ENCODE results near the gene DIPK1B. TPM values are rescaled to one million over a fixed set of nuclear protein-coding genes. Genes with fewer than 3 reads are reported as not detected.

Gene DIPK1B
- total RNA-seq, 2 experiments from 2014 or later = 0.21 to 0.25 TPM

GRCh38 chr9:136675477-136676296 lies 36.7 kb upstream of the DIPK1B start:
- H3K27me3 Mint-ChIP-seq = no peaks in the 10 kb centered on the region
- intact Hi-C loops (cut with DNase I, micrococcal nuclease) = no loop called here
- CTCF ChIA-PET = interaction anchor here (0.6 kb wide), 1 partner anchor 223 kb away, joined by 3 read pairs; no protein-coding TSS in a partner anchor
- H3K4me3 Mint-ChIP-seq = no peak overlapping the region
- no peaks in the 10 kb centered on the region for H3K36me3 Mint-ChIP-seq (ENCODE audit: low read depth)
- DNase-seq (no peak), ATAC-seq (no peak)
- no peak overlapping the region for H3K27ac Mint-ChIP-seq
- no peaks in the 10 kb centered on the region for H3K4me1 Mint-ChIP-seq
- no peaks in the 10 kb centered on the region for H3K9me3 Mint-ChIP-seq (ENCODE audit: low read depth)
- POLR2A ChIA-PET = interaction anchor here (0.6 kb wide), 1 partner anchor 53 kb away, joined by 3 read pairs; no protein-coding TSS in a partner anchor

- H3K9me3 Mint-ChIP-seq (ENCODE audit: low read depth) = no peaks in the 10 kb centered on the region
- CTCF ChIA-PET = interaction anchor here (0.6 to 0.7 kb wide), 2 partner anchors 223 to 267 kb away, joined by 3 read pairs; no protein-coding TSS in a partner anchor
- H3K4me1 Mint-ChIP-seq = no peaks in the 10 kb centered on the region
- no peaks in the 10 kb centered on the region for H3K36me3 Mint-ChIP-seq (ENCODE audit: low read depth)
- H3K27me3 Mint-ChIP-seq = no peaks in the 10 kb centered on the region
- intact Hi-C loops (cut with DNase I, micrococcal nuclease) = no loop called here
- DNase-seq = no peak
- H3K4me3 Mint-ChIP-seq = no peak overlapping the region
- ATAC-seq = no peak
- H3K27ac Mint-ChIP-seq = no peak overlapping the region
- POLR2A ChIA-PET = interaction anchor here (0.6 kb wide), 1 partner anchor 52 kb away, joined by 3 read pairs; no protein-coding TSS in a partner anchor
Observed at GRCh38 chr9:136676297-136676794, 36.0 kb upstream of the DIPK1B start.

- ChIA-PET CTCF (interaction anchor here (0.7 kb wide), 1 partner anchor 268 kb away, joined by 3 read pairs; no protein-coding TSS in a partner anchor), POLR2A (no interaction called here)
- DNase-seq (no peak), ATAC-seq (no peak)
- Mint-ChIP-seq H3K36me3 (ENCODE audit: low read depth) (no peaks in the 10 kb centered on the region), H3K27ac (no peak overlapping the region), H3K27me3 (no peaks in the 10 kb centered on the region), H3K4me1 (no peaks in the 10 kb centered on the region), H3K4me3 (no peak overlapping the region), H3K9me3 (ENCODE audit: low read depth) (no peaks in the 10 kb centered on the region)
- intact Hi-C loops (cut with DNase I, micrococcal nuclease) = no loop called here
Observed at GRCh38 chr9:136676920-136677686, 35.3 kb upstream of the DIPK1B start.

GRCh38 chr9:136678034-136678433 lies 34.3 kb upstream of the DIPK1B start:
- intact Hi-C loops (cut with DNase I, micrococcal nuclease) = no loop called here
- ChIA-PET CTCF (no interaction called here), POLR2A (no interaction called here)
- H3K4me1 Mint-ChIP-seq = no peaks in the 10 kb centered on the region
- no peak overlapping the region for H3K27ac Mint-ChIP-seq
- ATAC-seq (no peak), DNase-seq (no peak)
- no peak overlapping the region for H3K4me3 Mint-ChIP-seq
- H3K27me3 Mint-ChIP-seq = no peaks in the 10 kb centered on the region
- H3K9me3 Mint-ChIP-seq (ENCODE audit: low read depth) = no peaks in the 10 kb centered on the region
- H3K36me3 Mint-ChIP-seq (ENCODE audit: low read depth) = no peaks in the 10 kb centered on the region

- intact Hi-C loops (cut with DNase I, micrococcal nuclease) = no loop called here
- no peaks in the 10 kb centered on the region for H3K27me3 Mint-ChIP-seq
- H3K9me3 Mint-ChIP-seq (ENCODE audit: low read depth) = no peaks in the 10 kb centered on the region
- POLR2A ChIA-PET = no interaction called here
- H3K36me3 Mint-ChIP-seq (ENCODE audit: low read depth) = no peaks in the 10 kb centered on the region
- H3K4me3 Mint-ChIP-seq = no peak overlapping the region
- DNase-seq (no peak), ATAC-seq (no peak)
- CTCF ChIA-PET = no interaction called here
- H3K27ac Mint-ChIP-seq = no peak overlapping the region
- H3K4me1 Mint-ChIP-seq = no peaks in the 10 kb centered on the region
Observed at GRCh38 chr9:136678624-136679023, 33.7 kb upstream of the DIPK1B start.

- DNase-seq (no peak), ATAC-seq (no peak)
- no peaks in the 10 kb centered on the region for H3K27me3 Mint-ChIP-seq
- H3K36me3 Mint-ChIP-seq (ENCODE audit: low read depth) = no peaks in the 10 kb centered on the region
- no peaks in the 10 kb centered on the region for H3K4me1 Mint-ChIP-seq
- ChIA-PET CTCF (interaction anchor here (1.7 kb wide), 1 partner anchor 8 kb away, joined by 8 read pairs; no protein-coding TSS in a partner anchor), POLR2A (no interaction called here)
- no peak overlapping the region for H3K27ac Mint-ChIP-seq
- intact Hi-C loops (cut with DNase I, micrococcal nuclease) = no loop called here
- no peaks in the 10 kb centered on the region for H3K9me3 Mint-ChIP-seq (ENCODE audit: low read depth)
- H3K4me3 Mint-ChIP-seq = no peak overlapping the region
Observed at GRCh38 chr9:136679431-136679941, 32.9 kb upstream of the DIPK1B start.

- H3K9me3 Mint-ChIP-seq (ENCODE audit: low read depth) = no peaks in the 10 kb centered on the region
- H3K27ac Mint-ChIP-seq = no peak overlapping the region
- no peak for ATAC-seq
- no peak for DNase-seq
- H3K4me1 Mint-ChIP-seq = no peaks in the 10 kb centered on the region
- H3K27me3 Mint-ChIP-seq = no peaks in the 10 kb centered on the region
- CTCF ChIA-PET = interaction anchor here (1.7 kb wide), 1 partner anchor 9 kb away, joined by 8 read pairs; no protein-coding TSS in a partner anchor
- no peaks in the 10 kb centered on the region for H3K36me3 Mint-ChIP-seq (ENCODE audit: low read depth)
- intact Hi-C loops (cut with DNase I, micrococcal nuclease) = no loop called here
- no peak overlapping the region for H3K4me3 Mint-ChIP-seq
- POLR2A ChIA-PET = interaction anchor here (0.7 kb wide), 1 partner anchor 19 kb away, joined by 3 read pairs; no protein-coding TSS in a partner anchor
Observed at GRCh38 chr9:136681029-136681428, 31.3 kb upstream of the DIPK1B start.

GRCh38 chr9:136681945-136682699 lies 30.2 kb upstream of the DIPK1B start:
- Mint-ChIP-seq H3K4me3 (no peak overlapping the region), H3K4me1 (no peaks in the 10 kb centered on the region), H3K27me3 (no peaks in the 10 kb centered on the region), H3K27ac (no peak overlapping the region), H3K36me3 (ENCODE audit: low read depth) (no peaks in the 10 kb centered on the region), H3K9me3 (ENCODE audit: low read depth) (no peaks in the 10 kb centered on the region)
- POLR2A ChIA-PET = no interaction called here
- DNase-seq = no peak
- intact Hi-C loops (cut with DNase I, micrococcal nuclease) = no loop called here
- CTCF ChIA-PET = interaction anchor here (1.2 kb wide), 1 partner anchor 10 kb away, joined by 4 read pairs; no protein-coding TSS in a partner anchor
- ATAC-seq = no peak

GRCh38 chr9:136682710-136683109 lies 29.7 kb upstream of the DIPK1B start:
- intact Hi-C loops (cut with DNase I, micrococcal nuclease) = no loop called here
- POLR2A ChIA-PET = no interaction called here

GRCh38 chr9:136683173-136683745 lies 29.1 kb upstream of the DIPK1B start:
- no peak for ATAC-seq
- Mint-ChIP-seq H3K27ac (no peak overlapping the region), H3K27me3 (no peaks in the 10 kb centered on the region), H3K9me3 (ENCODE audit: low read depth) (no peaks in the 10 kb centered on the region), H3K4me3 (no peak overlapping the region), H3K4me1 (no peaks in the 10 kb centered on the region), H3K36me3 (ENCODE audit: low read depth) (no peaks in the 10 kb centered on the region)
- POLR2A ChIA-PET = no interaction called here
- no peak for DNase-seq
- CTCF ChIA-PET = interaction anchor here (1.2 kb wide), 1 partner anchor 12 kb away, joined by 3 read pairs; no protein-coding TSS in a partner anchor
- intact Hi-C loops (cut with DNase I, micrococcal nuclease) = no loop called here

More at GRCh38 chr9:136682710-136683109, 29.7 kb upstream of the DIPK1B start:
- Mint-ChIP-seq H3K4me3 (no peak overlapping the region), H3K27ac (no peak overlapping the region), H3K4me1 (no peaks in the 10 kb centered on the region), H3K36me3 (ENCODE audit: low read depth) (no peaks in the 10 kb centered on the region), H3K9me3 (ENCODE audit: low read depth) (no peaks in the 10 kb centered on the region), H3K27me3 (no peaks in the 10 kb centered on the region)
- DNase-seq (no peak), ATAC-seq (no peak)
- CTCF ChIA-PET = interaction anchor here (1.2 kb wide), 2 partner anchors 11 kb away, joined by 3 to 4 read pairs; no protein-coding TSS in a partner anchor

Data from activated CD4-positive, alpha-beta T cell treated with anti-CD3 and anti-CD28 coated beads for 36 hours (primary cell).